ENCODE measurements around the gene RPS28.
"Not testable (repeated sequence)": the region's sequence is repeated elsewhere in the genome, so short reads cannot be mapped to it uniquely, and the experiment has no call there.

Gene RPS28

GRCh38 chr19:8341504-8341903 lies 20.2 kb downstream of the RPS28 start:
- not testable (repeated sequence) for DNase-seq (ENCODE audit: low read depth in 4 of 4, low spot score in 1 of 4)

- no peak for DNase-seq (ENCODE audit: low read depth in 4 of 4, low spot score in 1 of 4)
Observed at GRCh38 chr19:8342316-8342683, 21.0 kb downstream of the RPS28 start.

DNA sequence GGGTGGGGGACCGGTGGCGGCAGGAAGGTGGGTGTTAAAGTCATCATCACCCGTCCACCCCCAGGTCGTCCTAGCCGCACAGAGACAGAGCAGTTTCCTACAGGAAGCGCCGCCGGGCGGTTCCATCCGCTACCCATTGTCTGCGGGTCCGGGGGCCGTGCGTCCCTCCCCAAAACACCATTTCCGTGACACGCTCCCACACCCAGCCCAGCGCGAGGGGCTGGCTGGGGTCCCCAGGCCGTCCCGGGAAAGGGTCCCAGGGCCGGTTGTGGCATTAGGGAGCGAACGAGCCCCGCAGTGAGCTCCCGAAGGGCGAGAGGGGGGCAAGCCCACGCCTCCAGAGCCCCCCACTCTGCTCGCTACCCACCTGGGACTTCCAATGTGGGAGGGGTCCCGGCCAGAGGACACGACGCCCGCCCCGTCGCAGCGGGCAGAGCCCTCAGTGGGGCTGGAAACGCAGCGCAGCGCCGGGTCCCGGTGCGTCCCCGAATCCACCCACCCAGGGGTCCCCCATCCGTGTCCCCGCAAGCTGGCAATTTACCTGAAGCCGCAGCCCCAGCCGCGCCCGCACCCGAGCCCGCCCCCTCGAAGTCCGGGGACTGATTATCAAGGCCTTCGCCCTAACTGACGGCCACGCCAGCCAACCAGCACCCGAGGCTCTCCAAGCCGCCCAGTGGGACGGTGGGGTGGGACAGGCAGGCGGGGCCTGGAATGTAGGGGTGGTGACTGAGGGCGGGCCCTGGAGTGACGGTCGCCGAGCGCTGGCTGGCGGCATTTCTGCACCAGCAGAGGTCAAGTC lies 21.6 kb downstream of the RPS28 start, which contains the start of gene KANK3:
KANK3 (minus strand) TSS at position 579 of the 799 bp plus-strand sequence. CDS start 5,434 bp downstream, outside the sequence.
- peak; percentile 79 to 93 (median 84) for DNase-seq (ENCODE audit: low read depth in 4 of 4, low spot score in 1 of 4)

DNA sequence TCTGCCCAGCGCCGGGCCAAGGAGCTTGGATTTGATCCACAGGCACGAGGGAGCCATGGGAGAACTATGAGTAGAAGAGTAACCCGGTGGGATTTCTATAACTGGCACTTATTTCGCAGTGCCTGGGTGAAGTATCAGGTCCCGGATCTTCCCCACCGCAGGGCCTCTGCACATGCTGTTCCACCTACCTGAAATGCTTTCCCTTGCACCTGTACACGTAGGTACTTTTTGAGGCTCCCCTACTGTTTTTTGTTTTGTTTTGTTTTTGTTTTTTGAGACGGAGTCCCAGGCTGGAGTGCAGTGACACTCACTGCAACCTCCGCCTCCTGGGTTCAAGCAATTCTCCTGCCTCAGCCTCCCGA lies 22.2 kb downstream of the RPS28 start:
- DNase-seq (ENCODE audit: low read depth in 4 of 4, low spot score in 1 of 4), result no peak

DNA sequence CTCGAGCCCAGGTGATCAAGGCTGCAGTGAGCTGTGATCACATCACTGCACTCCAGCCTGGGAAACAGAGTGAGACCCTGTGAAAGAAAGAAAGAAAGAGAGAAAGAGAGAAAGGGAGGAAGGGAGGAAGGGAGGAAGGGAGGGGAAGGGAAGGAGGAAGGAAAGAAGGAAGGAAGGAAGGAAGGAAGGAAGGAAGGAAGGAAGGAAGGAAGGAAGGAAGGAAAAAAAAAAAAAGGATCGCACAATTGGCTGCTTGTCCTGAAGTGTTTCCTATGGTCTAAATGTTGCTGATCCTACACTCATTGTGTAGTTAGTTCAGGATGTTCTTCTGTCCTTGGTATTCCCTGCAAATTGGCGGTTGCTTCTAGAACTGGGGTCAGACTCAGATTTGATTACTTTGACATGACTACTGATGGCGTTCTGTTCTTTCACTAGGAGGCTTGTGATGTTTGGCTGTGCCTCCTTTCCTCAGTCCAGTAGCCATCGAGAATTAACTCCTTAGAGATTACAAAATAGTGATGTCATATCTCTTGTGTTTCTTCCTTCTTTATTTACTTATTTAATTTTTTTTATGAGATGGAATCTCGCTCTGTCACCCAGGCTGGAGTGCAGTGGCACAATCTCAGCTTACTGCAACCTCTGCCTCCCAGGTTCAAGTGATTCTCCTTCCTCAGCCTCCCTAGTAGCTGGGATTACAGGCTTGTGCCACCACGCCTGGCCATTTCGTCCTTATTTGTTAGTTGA lies 28.5 kb downstream of the RPS28 start:
- DNase-seq (ENCODE audit: low read depth in 4 of 4, low spot score in 1 of 4), result not testable (repeated sequence)

GRCh38 chr19:8352134-8352827 lies 31.0 kb downstream of the RPS28 start:
- no peak for DNase-seq (ENCODE audit: low read depth in 4 of 4, low spot score in 1 of 4)

DNA sequence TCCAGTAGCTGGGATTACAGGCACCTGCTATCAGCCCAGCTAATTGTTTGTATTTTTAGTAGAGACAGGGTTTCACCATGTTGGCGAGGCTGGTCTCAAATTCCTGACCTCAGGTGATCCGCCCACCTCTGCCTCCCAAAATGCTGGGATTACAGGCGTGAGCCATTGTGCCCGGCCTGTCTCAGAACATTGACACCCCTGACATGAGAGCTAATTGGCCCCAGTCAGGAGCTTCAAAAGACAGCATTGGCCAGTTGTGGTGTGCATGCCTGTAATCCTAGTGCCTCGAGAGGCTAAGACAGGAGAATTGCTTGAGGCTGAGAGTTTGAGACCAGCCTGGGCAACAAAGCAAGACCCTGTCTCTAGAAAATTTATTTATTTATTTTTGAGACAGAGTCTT lies 31.5 kb downstream of the RPS28 start:
- not testable (repeated sequence) for DNase-seq (ENCODE audit: low read depth in 4 of 4, low spot score in 1 of 4)

GRCh38 chr19:8355631-8356402 lies 34.5 kb downstream of the RPS28 start:
- no peak for DNase-seq (ENCODE audit: low read depth in 4 of 4, low spot score in 1 of 4)

- DNase-seq (ENCODE audit: low read depth in 4 of 4, low spot score in 1 of 4), result no peak
Observed at GRCh38 chr19:8357007-8357521, 35.8 kb downstream of the RPS28 start.

- DNase-seq (ENCODE audit: low read depth in 4 of 4, low spot score in 1 of 4), result no peak
Observed at GRCh38 chr19:8358948-8359347, 37.7 kb downstream of the RPS28 start.

- no peak for DNase-seq (ENCODE audit: low read depth in 4 of 4, low spot score in 1 of 4)
Observed at GRCh38 chr19:8360196-8360595, 38.9 kb downstream of the RPS28 start.

DNA sequence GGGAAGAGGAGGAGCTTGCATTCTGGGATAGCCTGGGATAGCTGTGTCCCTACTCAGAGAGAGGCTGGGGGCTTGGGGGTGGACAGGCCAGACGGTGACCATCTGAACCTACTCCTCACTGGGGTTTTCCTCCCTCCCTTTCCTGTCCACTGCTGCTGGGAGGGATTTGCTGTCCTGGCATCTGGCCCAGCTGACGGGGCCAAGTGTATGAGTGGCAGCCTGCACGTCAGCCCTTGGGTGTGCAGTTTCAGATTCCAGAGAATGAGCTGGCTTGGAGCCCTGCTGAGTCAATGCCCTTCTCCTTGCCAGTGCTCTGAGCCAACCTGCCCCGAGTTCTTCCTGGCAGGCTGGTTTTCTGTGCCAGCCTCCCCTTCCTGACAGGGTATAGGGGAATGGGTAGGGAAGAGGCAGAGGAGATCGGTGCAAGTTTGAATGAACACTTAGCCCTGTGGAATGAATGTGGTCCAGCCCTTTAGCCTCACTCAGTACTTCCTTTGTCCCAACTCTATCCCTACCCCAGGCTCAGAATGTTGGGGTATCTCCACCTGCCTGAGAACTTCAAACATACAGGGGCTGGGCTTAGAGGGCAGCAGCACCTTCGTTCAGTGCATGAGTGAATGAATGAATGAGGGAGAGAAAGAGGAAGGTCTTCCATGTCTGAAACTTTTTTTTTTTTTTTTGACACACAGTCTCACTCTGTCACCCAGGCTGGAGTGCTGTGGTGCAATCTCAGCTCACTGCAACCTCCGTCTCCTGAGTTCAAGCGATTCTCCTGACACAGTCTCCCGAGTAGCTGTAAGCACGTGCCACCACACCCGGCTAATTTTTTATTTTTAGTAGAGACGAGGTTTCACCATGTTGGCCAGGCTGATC lies 40.9 kb downstream of the RPS28 start:
- DNase-seq (ENCODE audit: low read depth in 4 of 4, low spot score in 1 of 4), result peak in 1 of 4 experiments; percentile 34

DNA sequence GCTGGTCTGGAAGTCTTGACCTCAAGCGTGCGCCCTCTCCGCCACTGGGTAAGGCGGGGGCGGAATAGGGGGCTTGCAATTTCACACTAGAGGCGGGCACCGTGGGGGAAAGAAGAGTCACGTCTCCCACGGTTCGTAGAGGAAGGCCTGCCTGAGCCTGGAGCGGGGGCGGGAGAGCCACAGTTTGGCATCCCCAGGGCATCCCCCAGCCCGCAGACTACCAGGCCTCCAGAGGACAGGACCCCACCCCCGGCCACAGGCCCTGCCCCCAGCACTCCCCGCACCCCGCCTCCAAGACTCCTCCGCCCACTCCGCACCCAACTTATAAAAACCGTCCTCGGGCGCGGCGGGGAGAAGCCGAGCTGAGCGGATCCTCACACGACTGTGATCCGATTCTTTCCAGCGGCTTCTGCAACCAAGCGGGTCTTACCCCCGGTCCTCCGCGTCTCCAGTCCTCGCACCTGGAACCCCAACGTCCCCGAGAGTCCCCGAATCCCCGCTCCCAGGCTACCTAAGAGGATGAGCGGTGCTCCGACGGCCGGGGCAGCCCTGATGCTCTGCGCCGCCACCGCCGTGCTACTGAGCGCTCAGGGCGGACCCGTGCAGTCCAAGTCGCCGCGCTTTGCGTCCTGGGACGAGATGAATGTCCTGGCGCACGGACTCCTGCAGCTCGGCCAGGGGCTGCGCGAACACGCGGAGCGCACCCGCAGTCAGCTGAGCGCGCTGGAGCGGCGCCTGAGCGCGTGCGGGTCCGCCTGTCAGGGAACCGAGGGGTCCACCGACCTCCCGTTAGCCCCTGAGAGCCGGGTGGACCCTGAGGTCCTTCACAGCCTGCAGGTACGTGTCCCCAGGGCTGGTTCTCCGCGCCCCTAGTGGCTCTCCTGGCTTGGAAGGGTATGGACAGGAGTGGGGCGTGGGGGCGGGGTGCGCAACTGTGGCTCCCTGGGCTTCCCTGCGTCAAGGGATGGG lies 42.8 kb downstream of the RPS28 start, which contains the start of gene ANGPTL4:
ANGPTL4 (plus strand) TSS at position 353 of the 969 bp plus-strand sequence; CDS start at position 520, 167 bp downstream.
- DNase-seq (ENCODE audit: low read depth in 4 of 4, low spot score in 1 of 4), result peak in 3 of 4 experiments; percentile 32 to 69 (median 35)

DNA sequence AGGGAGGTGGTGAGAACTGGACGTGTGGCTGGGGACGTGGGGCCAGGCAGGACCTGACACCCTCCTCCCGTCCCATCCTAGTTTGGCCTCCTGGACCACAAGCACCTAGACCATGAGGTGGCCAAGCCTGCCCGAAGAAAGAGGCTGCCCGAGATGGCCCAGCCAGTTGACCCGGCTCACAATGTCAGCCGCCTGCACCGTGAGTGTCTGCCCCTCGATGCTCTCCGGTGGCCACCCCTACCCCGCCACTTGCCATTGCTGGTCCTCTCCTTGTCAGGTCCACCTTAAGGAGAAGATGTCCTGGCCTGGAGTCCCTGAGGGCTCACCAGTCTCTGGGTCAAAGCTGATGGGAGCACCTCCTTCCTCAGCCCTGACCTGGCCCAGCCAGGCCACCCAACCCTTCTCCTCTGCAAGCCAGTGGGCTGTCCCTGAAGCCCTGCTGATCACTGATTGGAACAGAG lies 44.9 kb downstream of the RPS28 start:
- no peak for DNase-seq (ENCODE audit: low read depth in 4 of 4, low spot score in 1 of 4)

- no peak for DNase-seq (ENCODE audit: low read depth in 4 of 4, low spot score in 1 of 4)
Observed at GRCh38 chr19:8366961-8367326, 45.6 kb downstream of the RPS28 start.

DNA sequence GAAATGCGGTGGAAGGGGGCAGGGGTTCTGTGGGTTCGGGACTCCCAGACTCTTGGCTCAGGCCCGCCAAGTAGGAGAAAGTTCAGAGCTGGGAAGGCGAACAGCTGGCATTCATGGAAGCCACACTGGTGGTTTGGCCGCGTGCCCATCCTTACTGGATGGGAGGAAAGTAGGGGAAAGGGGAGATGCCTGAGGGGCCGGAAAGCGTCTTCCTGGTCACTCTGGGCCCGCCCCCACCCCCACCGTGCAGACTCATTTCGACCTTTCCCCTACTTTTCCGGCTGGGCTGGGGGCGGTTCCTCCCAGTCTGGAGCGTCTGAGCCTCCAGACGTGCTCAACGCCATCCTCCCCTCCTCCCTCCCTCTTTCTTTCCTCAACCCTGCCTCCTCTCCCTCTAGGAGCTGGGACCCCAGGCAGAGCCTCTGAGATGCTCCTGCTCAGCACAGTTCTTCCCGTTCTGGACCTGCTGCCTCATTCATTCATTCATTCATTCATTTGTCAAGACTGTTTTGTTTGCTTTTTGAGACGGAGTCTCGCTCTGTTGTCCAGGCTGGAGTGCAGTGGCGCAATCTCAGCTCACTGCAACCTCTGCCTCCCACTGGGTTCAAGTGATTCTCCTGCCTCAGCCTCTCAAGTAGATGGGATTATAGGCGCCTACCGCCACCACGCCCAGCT lies 46.2 kb downstream of the RPS28 start:
- no peak for DNase-seq (ENCODE audit: low read depth in 4 of 4, low spot score in 1 of 4)

GRCh38 chr19:8370176-8371010 lies 49.1 kb downstream of the RPS28 start:
- DNase-seq (ENCODE audit: low read depth in 4 of 4, low spot score in 1 of 4), result no peak
